Osteoblast (primary cell): Measurements from ENCODE around the gene DYNC2LI1. TPM values are rescaled to one million over a fixed set of nuclear protein-coding genes. Genes with fewer than 3 reads are reported as not detected.

Experiments used
- DNase-seq: peaks from one replicate; pipeline ENCODE4 v3.0.0; 2011; ENCODE audit warnings: low spot score, mixed read lengths; ENCODE audit not compliant: insufficient read length; ENCODE audit errors: missing footprints
- H2AFZ ChIP-seq: 2 replicates; pipeline ENCODE4 v1.6.0; 2011; ENCODE audit warnings: mild to moderate bottlenecking, low read length
- H3K27ac ChIP-seq: 2 replicates; pipeline ENCODE4 v1.5.1; 2011; ENCODE audit warnings: mild to moderate bottlenecking, low read depth, low read length, moderate library complexity
- H3K27me3 ChIP-seq: 2 replicates; pipeline ENCODE4 v1.6.0; 2012; ENCODE audit warnings: mild to moderate bottlenecking, control low read depth, inconsistent platforms, low read length, moderate library complexity; ENCODE audit not compliant: insufficient read depth
- H3K36me3 ChIP-seq: 2 replicates; pipeline ENCODE4 v1.5.1; 2011; ENCODE audit warnings: mild to moderate bottlenecking, low read length, control low read depth, moderate library complexity; ENCODE audit not compliant: insufficient read depth
- H3K4me1 ChIP-seq: 2 replicates; pipeline ENCODE4 v1.5.1; 2011; ENCODE audit warnings: mild to moderate bottlenecking, low read length, control low read depth, moderate library complexity; ENCODE audit not compliant: insufficient read depth
- H3K4me2 ChIP-seq: 2 replicates; pipeline ENCODE4 v1.6.0; 2011; ENCODE audit warnings: mild to moderate bottlenecking, low read length; ENCODE audit not compliant: insufficient read depth
- H3K4me3 ChIP-seq: fragments of 200-600 bp; sonication (generic); 3 replicates; pipeline ENCODE4 v1.5.1; 2012; ENCODE audit warnings: mild to moderate bottlenecking, low read length, inconsistent platforms; ENCODE audit not compliant: insufficient read depth
- H3K79me2 ChIP-seq: 2 replicates; pipeline ENCODE4 v1.6.0; 2012; ENCODE audit warnings: mild to moderate bottlenecking, low read length, control low read depth, inconsistent platforms; ENCODE audit not compliant: insufficient read depth
- H3K9me3 ChIP-seq: 2 replicates; pipeline ENCODE4 v1.5.1; 2011; ENCODE audit warnings: low read depth, low read length, control low read depth
- H4K20me1 ChIP-seq: 2 replicates; pipeline ENCODE4 v1.6.0; 2012; ENCODE audit warnings: mild to moderate bottlenecking, low read length, control low read depth; ENCODE audit not compliant: insufficient read depth
- CTCF ChIP-seq: IDR thresholded peaks from 2 replicates; pipeline ENCODE4 v1.5.1; 2011; ENCODE audit warnings: mild to moderate bottlenecking, low read depth, low read length, moderate library complexity; ENCODE audit errors: extremely low read depth
- total RNA-seq: library from RNA; depleted of rRNA; stranded (reverse); fragments of >200 nt; gene quantifications from 2 replicates; pipeline ENCODE4 v1.2.3, GENCODE V29; 2012

The DYNC2LI1 gene
- total RNA-seq, 1 donor = 26.8 TPM

- H3K36me3 ChIP-seq = no peaks in the 10 kb centered on the region
- H3K4me3 ChIP-seq = no peak overlapping the region
- DNase-seq = no peak
- TF ChIP-seq CTCF = no peak
- H3K9me3 ChIP-seq = no peaks in the 10 kb centered on the region
- no peak overlapping the region for H2AFZ ChIP-seq
- H3K27ac ChIP-seq = no peak overlapping the region
- no peaks in the 10 kb centered on the region for H4K20me1 ChIP-seq
- H3K4me2 ChIP-seq = no peak overlapping the region
- H3K4me1 ChIP-seq = no peaks in the 10 kb centered on the region
- H3K79me2 ChIP-seq = no peaks in the 10 kb centered on the region
- H3K27me3 ChIP-seq = peaks cover 15% of the 10 kb centered on the region
Observed at GRCh38 chr2:43846140-43846793, 72.4 kb downstream of the DYNC2LI1 start.

GRCh38 chr2:43848214-43848613 lies 74.4 kb downstream of the DYNC2LI1 start:
- no peaks in the 10 kb centered on the region for H3K4me1 ChIP-seq
- DNase-seq = no peak

GRCh38 chr2:43851011-43851980 lies 77.5 kb downstream of the DYNC2LI1 start:
- H2AFZ ChIP-seq = no peak overlapping the region
- no peaks in the 10 kb centered on the region for H3K79me2 ChIP-seq
- peaks cover 32% of the 10 kb centered on the region for H3K27me3 ChIP-seq
- DNase-seq = no peak
- H4K20me1 ChIP-seq = no peaks in the 10 kb centered on the region
- no peak for TF ChIP-seq CTCF
- no peak overlapping the region for H3K27ac ChIP-seq
- no peaks in the 10 kb centered on the region for H3K9me3 ChIP-seq
- no peak overlapping the region for H3K4me2 ChIP-seq
- H3K36me3 ChIP-seq = no peaks in the 10 kb centered on the region
- H3K4me1 ChIP-seq = no peaks in the 10 kb centered on the region
- no peak overlapping the region for H3K4me3 ChIP-seq

More at GRCh38 chr2:43848214-43848613, 74.4 kb downstream of the DYNC2LI1 start:
- no peaks in the 10 kb centered on the region for H3K9me3 ChIP-seq
- no peak for TF ChIP-seq CTCF
- no peaks in the 10 kb centered on the region for H4K20me1 ChIP-seq
- H3K27ac ChIP-seq = no peak overlapping the region
- H3K36me3 ChIP-seq = no peaks in the 10 kb centered on the region
- H3K4me2 ChIP-seq = no peak overlapping the region
- H3K4me3 ChIP-seq = no peak overlapping the region
- H3K27me3 ChIP-seq = peaks cover 11% of the 10 kb centered on the region
- no peak overlapping the region for H2AFZ ChIP-seq
- no peaks in the 10 kb centered on the region for H3K79me2 ChIP-seq

GRCh38 chr2:43852196-43852730 lies 78.4 kb downstream of the DYNC2LI1 start:
- Histone ChIP-seq H2AFZ (no peak overlapping the region), H3K4me3 (no peak overlapping the region), H3K9me3 (no peaks in the 10 kb centered on the region)

More at GRCh38 chr2:43852196-43852730, 78.4 kb downstream of the DYNC2LI1 start:
- H4K20me1 ChIP-seq = no peaks in the 10 kb centered on the region
- no peak for TF ChIP-seq CTCF
- DNase-seq = no peak
- no peaks in the 10 kb centered on the region for H3K79me2 ChIP-seq
- H3K4me2 ChIP-seq = no peak overlapping the region
- no peaks in the 10 kb centered on the region for H3K4me1 ChIP-seq
- no peak overlapping the region for H3K27ac ChIP-seq
- no peaks in the 10 kb centered on the region for H3K36me3 ChIP-seq
- H3K27me3 ChIP-seq = peaks cover 42% of the 10 kb centered on the region
